ENCODE results near the gene SLC35E3. TPM values are rescaled to one million over a fixed set of nuclear protein-coding genes. Genes with fewer than 3 reads are reported as not detected.

The SLC35E3 gene
- total and polyA plus RNA-seq, 8 donors = 6.3 to 21.5 (median 18.1) TPM

- intact Hi-C loops (cut with DNase I) = no loop called here
Measured at GRCh38 chr12:68827895-68828671, 82.1 kb downstream of the SLC35E3 start.

GRCh38 chr12:68828672-68829068 is 82.7 kb downstream of the SLC35E3 start:
- H3K36me3 ChIP-seq = peaks cover 0 to 93% of the 10 kb centered on the region in 2 donors
- no peaks in the 10 kb centered on the region for H3K4me1 ChIP-seq
- DNase-seq = no peak
- TF ChIP-seq CTCF (IDR thresholded peaks at IDR 0.05) = no peak
- intact Hi-C loops (cut with DNase I) = no loop called here
- H3K27me3 ChIP-seq = no peaks in the 10 kb centered on the region
- H3K27ac ChIP-seq = no peak overlapping the region
- no peaks in the 10 kb centered on the region for H3K9me3 ChIP-seq
- no peak overlapping the region for H3K4me3 ChIP-seq
- ATAC-seq = no peak

More at GRCh38 chr12:68827895-68828671, 82.1 kb downstream of the SLC35E3 start:
- H3K27ac ChIP-seq = no peak overlapping the region
- peaks cover 0 to 96% of the 10 kb centered on the region in 2 donors for H3K36me3 ChIP-seq
- H3K9me3 ChIP-seq = no peaks in the 10 kb centered on the region
- no peaks in the 10 kb centered on the region for H3K27me3 ChIP-seq
- no peak for TF ChIP-seq CTCF (IDR thresholded peaks at IDR 0.05)
- no peak for DNase-seq
- no peak for ATAC-seq
- H3K4me3 ChIP-seq = no peak overlapping the region
- no peaks in the 10 kb centered on the region for H3K4me1 ChIP-seq

Other genes starting within 250 kb of the SLC35E3 start
- 100 to 1,000 TPM; 137 to 171 TPM for gene RAP1B, start 135.3 kb upstream of the SLC35E3 start, total RNA-seq
- gene RAP1B, start 135.3 kb upstream of the SLC35E3 start, polyA plus RNA-seq (ENCODE audit: insufficient read length in 6 of 6) = 100 to 1,000 TPM; 154 to 211 (median 185) TPM
- gene NUP107, start 59.2 kb upstream of the SLC35E3 start, total RNA-seq = 10 to 100 TPM; 28.3 to 38.9 TPM
- 10 to 100 TPM; 68.8 to 79.4 (median 78.0) TPM for gene NUP107, start 59.2 kb upstream of the SLC35E3 start, polyA plus RNA-seq (ENCODE audit: insufficient read length in 6 of 6)
- 100 to 1,000 TPM; 136 to 174 TPM for gene MDM2, start 62.0 kb downstream of the SLC35E3 start, total RNA-seq
- 100 to 1,000 TPM in 4 of 6 donors, 10 to 100 TPM in 2; 89.3 to 142 (median 111) TPM for gene MDM2, start 62.0 kb downstream of the SLC35E3 start, polyA plus RNA-seq (ENCODE audit: insufficient read length in 6 of 6)
- gene CPM, start 187.0 kb downstream of the SLC35E3 start, total RNA-seq = 100 to 1,000 TPM; 194 to 708 TPM
- 100 to 1,000 TPM; 180 to 463 (median 336) TPM for gene CPM, start 187.0 kb downstream of the SLC35E3 start, polyA plus RNA-seq (ENCODE audit: insufficient read length in 6 of 6)

All from left lung (tissue), 10 donors.